ENCODE results near the gene CD99.

DNA sequence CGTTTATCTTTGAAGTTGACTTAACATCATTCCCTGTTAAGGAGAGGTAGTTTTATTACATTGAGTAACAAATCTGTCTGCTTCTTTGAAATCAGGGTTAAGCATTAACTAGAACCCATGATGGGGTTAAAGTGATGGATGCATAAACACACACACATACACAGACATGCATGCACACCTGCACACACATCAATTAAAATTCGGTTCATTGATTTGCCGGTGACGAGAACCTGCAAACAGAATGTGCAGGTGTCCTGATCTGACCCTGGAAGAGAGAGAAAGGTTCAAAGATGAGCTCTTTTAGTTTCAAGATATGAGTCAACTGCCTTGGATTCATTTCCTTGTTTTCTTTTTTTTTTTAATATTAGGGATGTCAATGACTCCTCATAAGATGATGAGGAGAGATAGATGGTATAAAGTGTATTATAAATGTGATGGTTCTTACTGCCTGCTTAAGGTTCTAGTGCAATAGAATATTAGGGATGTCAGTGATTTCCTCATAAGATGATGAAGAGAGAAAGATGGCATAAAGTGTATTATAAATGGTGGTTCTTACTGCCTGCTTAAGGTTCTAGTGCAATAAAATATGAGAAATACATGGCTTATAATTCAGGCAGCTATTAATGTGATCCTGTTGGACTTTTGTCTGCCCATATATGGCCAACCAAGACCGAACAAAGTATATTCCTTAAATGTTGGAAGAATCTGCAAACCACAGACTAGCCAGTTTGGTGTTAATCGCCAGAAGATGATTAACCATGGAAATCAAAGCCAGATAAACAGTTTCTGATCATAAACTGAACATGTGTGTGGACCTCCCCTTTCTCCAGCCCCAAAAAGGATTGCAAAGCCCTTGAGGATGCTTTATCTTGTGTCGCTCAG is 14.1 kb upstream of the CD99 start:
- TF ChIP-seq CTCF (conservative IDR thresholded peaks at IDR 0.05 in 1 of 2, IDR thresholded peaks at IDR 0.05 in 1 of 2; ENCODE audit: low read depth in 1 of 2, low read length in 2 of 2) (no peak), EZH2 (IDR thresholded peaks at IDR 0.05; ENCODE audit: low read length, missing control alignments) (no peak)

Measured in fibroblast of lung (primary cell).